Measurements from ENCODE around the gene TMEM158. TPM values are rescaled to one million over a fixed set of nuclear protein-coding genes. Genes with fewer than 3 reads are reported as not detected.

TMEM158 gene
- polyA plus RNA-seq, 1 donor from 2014 or later, result 7.9 TPM

DNA sequence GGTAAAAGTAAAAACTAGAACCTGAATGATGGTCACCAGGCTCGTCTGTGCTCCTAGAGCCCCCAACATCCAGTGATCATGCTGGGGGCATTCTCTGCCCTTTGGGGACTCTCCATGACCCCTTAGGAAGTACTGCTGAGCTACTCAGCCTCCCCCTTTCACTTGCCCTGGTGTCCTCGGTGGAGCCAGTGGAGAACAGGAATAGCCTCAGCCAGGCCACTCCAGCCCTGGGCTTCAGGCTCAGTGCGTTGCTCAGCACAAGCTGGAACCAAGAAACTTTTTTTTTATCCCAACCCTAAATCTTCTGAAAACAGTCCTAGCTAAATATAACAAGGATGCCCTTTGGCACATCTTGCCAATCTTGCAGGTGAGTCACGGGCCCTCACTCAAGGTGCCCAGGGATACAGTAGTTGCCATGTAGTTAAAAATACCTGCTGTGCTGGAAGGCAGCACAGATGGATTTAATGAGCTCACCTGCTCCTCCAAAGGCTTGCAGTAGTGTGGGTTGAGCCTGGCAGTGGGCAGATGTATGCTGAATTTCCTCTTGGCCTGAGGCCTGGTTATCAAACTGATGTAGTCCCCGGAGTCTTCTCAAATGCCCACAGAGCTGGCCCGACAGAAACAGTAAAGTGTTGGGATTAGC is 46.9 kb upstream of the TMEM158 start:
- H3K9ac ChIP-seq (ENCODE audit: low read length), result no peak overlapping the region
- no peaks in the 10 kb centered on the region for H3K79me2 ChIP-seq (replicated peaks; ENCODE audit: insufficient read depth, low read length)
- no peaks in the 10 kb centered on the region for H3F3A ChIP-seq (ENCODE audit: insufficient read depth, low read length, poor library complexity, severe bottlenecking)
- no peak for TF ChIP-seq RAD21 (conservative IDR thresholded peaks at IDR 0.05)
- no peaks in the 10 kb centered on the region for H4K20me1 ChIP-seq (ENCODE audit: insufficient read depth)
- H3K4me3 ChIP-seq (ENCODE audit: low read length), result no peak overlapping the region
- no peak overlapping the region for H2AFZ ChIP-seq (ENCODE audit: low read depth, low read length)
- H3K27ac ChIP-seq (ENCODE audit: low read length), result no peak overlapping the region
- no peaks in the 10 kb centered on the region for H3K36me3 ChIP-seq (ENCODE audit: insufficient read depth, low read length)
- H3K9me2 ChIP-seq (ENCODE audit: insufficient read depth, low read length), result no peaks in the 10 kb centered on the region
- no peak overlapping the region for H3K4me2 ChIP-seq (ENCODE audit: low read length)
- H3K9me3 ChIP-seq (ENCODE audit: low read length), result no peaks in the 10 kb centered on the region
- no peaks in the 10 kb centered on the region for H3K27me3 ChIP-seq (ENCODE audit: insufficient read depth, low read depth, low read length)

DNA sequence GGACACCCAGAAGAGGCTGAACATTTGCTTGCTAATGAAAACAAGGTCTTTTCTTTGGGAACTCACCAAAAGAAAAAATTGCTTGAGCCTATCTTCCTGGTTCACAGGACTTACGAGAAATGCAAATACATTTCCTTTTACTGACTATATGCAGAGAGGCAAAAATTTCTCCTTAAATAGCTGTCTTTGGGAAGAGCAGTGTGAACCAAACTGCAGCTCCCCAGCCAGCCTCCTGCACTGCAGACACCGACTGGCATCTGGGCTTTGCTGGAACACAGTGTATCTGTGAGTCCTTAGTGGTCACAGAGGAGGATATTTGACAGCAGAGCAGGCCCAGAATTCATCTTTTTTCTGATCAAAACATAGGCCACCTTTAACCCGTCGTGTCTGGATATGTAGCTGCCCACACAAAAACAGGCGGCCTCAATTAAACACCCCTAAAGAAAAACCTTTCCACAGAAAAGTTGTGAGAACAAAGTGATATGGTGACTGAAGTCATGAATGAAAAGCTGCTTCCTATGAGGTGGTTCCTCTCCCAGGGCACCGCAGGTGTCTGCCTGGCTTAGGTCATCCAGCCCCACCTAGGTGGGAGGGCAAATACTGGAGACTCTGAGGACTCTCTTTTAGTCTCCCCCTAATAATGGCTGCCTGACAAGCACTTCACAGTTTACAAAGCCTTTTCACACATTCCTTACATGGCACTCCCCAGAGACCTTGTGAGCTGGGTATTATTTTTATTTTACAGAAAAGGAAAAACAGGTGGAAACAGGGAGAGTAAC is 46.1 kb upstream of the TMEM158 start:
- no peak overlapping the region for H3K4me3 ChIP-seq (ENCODE audit: low read length)
- TF ChIP-seq, protein P1, sequence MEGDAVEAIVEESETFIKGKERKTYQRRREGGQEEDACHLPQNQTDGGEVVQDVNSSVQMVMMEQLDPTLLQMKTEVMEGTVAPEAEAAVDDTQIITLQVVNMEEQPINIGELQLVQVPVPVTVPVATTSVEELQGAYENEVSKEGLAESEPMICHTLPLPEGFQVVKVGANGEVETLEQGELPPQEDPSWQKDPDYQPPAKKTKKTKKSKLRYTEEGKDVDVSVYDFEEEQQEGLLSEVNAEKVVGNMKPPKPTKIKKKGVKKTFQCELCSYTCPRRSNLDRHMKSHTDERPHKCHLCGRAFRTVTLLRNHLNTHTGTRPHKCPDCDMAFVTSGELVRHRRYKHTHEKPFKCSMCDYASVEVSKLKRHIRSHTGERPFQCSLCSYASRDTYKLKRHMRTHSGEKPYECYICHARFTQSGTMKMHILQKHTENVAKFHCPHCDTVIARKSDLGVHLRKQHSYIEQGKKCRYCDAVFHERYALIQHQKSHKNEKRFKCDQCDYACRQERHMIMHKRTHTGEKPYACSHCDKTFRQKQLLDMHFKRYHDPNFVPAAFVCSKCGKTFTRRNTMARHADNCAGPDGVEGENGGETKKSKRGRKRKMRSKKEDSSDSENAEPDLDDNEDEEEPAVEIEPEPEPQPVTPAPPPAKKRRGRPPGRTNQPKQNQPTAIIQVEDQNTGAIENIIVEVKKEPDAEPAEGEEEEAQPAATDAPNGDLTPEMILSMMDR (IDR thresholded peaks at IDR 0.05; ENCODE audit: poor library complexity, severe bottlenecking), result no peak
- TF ChIP-seq EZH2 (IDR thresholded peaks at IDR 0.05; ENCODE audit: borderline replicate concordance, insufficient read depth, low read length, poor library complexity, severe bottlenecking) (no peak), TAF1 (IDR thresholded peaks at IDR 0.05; ENCODE audit: low read depth) (no peak), MXI1 (conservative IDR thresholded peaks at IDR 0.05; ENCODE audit: poor library complexity, severe bottlenecking) (no peak), RAD21 (conservative IDR thresholded peaks at IDR 0.05) (no peak), EP300 (conservative IDR thresholded peaks at IDR 0.05; ENCODE audit: poor library complexity, severe bottlenecking) (no peak)
- H3K9ac ChIP-seq (ENCODE audit: low read length), result no peak overlapping the region
- no peaks in the 10 kb centered on the region for H3K36me3 ChIP-seq (ENCODE audit: insufficient read depth, low read length)
- H4K20me1 ChIP-seq (ENCODE audit: insufficient read depth), result no peaks in the 10 kb centered on the region
- no peaks in the 10 kb centered on the region for H3K9me3 ChIP-seq (ENCODE audit: low read length)
- H3F3A ChIP-seq (ENCODE audit: insufficient read depth, low read length, poor library complexity, severe bottlenecking), result no peaks in the 10 kb centered on the region
- no peak overlapping the region for H2AFZ ChIP-seq (ENCODE audit: low read depth, low read length)
- no peaks in the 10 kb centered on the region for H3K27me3 ChIP-seq (ENCODE audit: insufficient read depth, low read depth, low read length)
- no peak overlapping the region for H3K4me2 ChIP-seq (ENCODE audit: low read length)
- no peak overlapping the region for H3K27ac ChIP-seq (ENCODE audit: low read length)
- H3K9me2 ChIP-seq (ENCODE audit: insufficient read depth, low read length), result no peaks in the 10 kb centered on the region
- H3K79me2 ChIP-seq (replicated peaks; ENCODE audit: insufficient read depth, low read length), result no peaks in the 10 kb centered on the region

DNA sequence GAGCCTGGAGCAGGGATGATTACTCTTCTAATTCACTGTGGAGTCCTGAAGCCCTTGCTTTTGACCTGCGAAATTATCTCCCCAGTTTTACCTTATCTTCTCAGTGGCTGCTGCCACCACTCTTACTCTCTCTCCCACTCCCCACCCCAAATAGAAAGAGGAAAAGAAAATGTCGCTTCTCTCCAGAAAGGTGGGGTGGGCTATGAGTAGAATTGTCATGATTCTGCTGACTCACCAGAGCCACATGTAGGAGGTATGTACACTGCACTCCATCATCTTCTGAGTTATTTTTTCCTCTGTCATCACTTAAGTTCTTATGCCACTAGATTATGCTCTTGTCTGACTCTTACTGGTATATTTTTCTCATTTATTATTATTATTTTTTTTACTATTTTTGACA is 43.9 kb upstream of the TMEM158 start:
- Histone ChIP-seq H2AFZ (ENCODE audit: low read depth, low read length) (no peak overlapping the region), H3K4me2 (ENCODE audit: low read length) (no peak overlapping the region), H3K9me2 (ENCODE audit: insufficient read depth, low read length) (no peaks in the 10 kb centered on the region), H4K20me1 (ENCODE audit: insufficient read depth) (no peaks in the 10 kb centered on the region), H3K9me3 (ENCODE audit: low read length) (no peaks in the 10 kb centered on the region), H3K36me3 (ENCODE audit: insufficient read depth, low read length) (no peaks in the 10 kb centered on the region), H3K9ac (ENCODE audit: low read length) (no peak overlapping the region), H3F3A (ENCODE audit: insufficient read depth, low read length, poor library complexity, severe bottlenecking) (no peaks in the 10 kb centered on the region), H3K4me3 (ENCODE audit: low read length) (no peak overlapping the region), H3K27me3 (ENCODE audit: insufficient read depth, low read depth, low read length) (no peaks in the 10 kb centered on the region), H3K27ac (ENCODE audit: low read length) (no peak overlapping the region), H3K79me2 (replicated peaks; ENCODE audit: insufficient read depth, low read length) (no peaks in the 10 kb centered on the region)
- TF ChIP-seq, protein P1 (IDR thresholded peaks at IDR 0.05; ENCODE audit: poor library complexity, severe bottlenecking), result no peak
- TF ChIP-seq, protein P2, sequence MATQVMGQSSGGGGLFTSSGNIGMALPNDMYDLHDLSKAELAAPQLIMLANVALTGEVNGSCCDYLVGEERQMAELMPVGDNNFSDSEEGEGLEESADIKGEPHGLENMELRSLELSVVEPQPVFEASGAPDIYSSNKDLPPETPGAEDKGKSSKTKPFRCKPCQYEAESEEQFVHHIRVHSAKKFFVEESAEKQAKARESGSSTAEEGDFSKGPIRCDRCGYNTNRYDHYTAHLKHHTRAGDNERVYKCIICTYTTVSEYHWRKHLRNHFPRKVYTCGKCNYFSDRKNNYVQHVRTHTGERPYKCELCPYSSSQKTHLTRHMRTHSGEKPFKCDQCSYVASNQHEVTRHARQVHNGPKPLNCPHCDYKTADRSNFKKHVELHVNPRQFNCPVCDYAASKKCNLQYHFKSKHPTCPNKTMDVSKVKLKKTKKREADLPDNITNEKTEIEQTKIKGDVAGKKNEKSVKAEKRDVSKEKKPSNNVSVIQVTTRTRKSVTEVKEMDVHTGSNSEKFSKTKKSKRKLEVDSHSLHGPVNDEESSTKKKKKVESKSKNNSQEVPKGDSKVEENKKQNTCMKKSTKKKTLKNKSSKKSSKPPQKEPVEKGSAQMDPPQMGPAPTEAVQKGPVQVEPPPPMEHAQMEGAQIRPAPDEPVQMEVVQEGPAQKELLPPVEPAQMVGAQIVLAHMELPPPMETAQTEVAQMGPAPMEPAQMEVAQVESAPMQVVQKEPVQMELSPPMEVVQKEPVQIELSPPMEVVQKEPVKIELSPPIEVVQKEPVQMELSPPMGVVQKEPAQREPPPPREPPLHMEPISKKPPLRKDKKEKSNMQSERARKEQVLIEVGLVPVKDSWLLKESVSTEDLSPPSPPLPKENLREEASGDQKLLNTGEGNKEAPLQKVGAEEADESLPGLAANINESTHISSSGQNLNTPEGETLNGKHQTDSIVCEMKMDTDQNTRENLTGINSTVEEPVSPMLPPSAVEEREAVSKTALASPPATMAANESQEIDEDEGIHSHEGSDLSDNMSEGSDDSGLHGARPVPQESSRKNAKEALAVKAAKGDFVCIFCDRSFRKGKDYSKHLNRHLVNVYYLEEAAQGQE (IDR thresholded peaks at IDR 0.05; ENCODE audit: borderline replicate concordance), result no peak
- TF ChIP-seq SMC3 (conservative IDR thresholded peaks at IDR 0.05; ENCODE audit: poor library complexity), result no peak
- TF ChIP-seq MXI1 (conservative IDR thresholded peaks at IDR 0.05; ENCODE audit: poor library complexity, severe bottlenecking), result no peak
- TF ChIP-seq EP300 (conservative IDR thresholded peaks at IDR 0.05; ENCODE audit: poor library complexity, severe bottlenecking), result no peak
- TF ChIP-seq TAF1 (IDR thresholded peaks at IDR 0.05; ENCODE audit: low read depth), result no peak
- no peak for TF ChIP-seq POLR2AphosphoS5 (IDR thresholded peaks at IDR 0.05)
- TF ChIP-seq RAD21 (conservative IDR thresholded peaks at IDR 0.05), result no peak
- TF ChIP-seq EZH2 (IDR thresholded peaks at IDR 0.05; ENCODE audit: borderline replicate concordance, insufficient read depth, low read length, poor library complexity, severe bottlenecking), result no peak
